Measurements from ENCODE around the gene SP2. TPM values are rescaled to one million over a fixed set of nuclear protein-coding genes. Genes with fewer than 3 reads are reported as not detected.
A peak's percentile ranks its signal among the peaks of the same experiment; 100 is the strongest.

SP2 gene
- total and polyA plus RNA-seq, 2 of the 13 experiments (the other 11 are each of a cell fraction or from before 2014, with no cell fraction given), result 1.4 to 4.8 TPM

GRCh38 chr17:47850692-47851573 lies 45.1 kb upstream of the SP2 start, which contains the start of gene SP6 (continued):
- TF ChIP-seq YY1 (IDR thresholded peaks at IDR 0.05; ENCODE audit: insufficient read depth, insufficient replicate concordance, low read depth, low read length) (peak; percentile 45), ATM (IDR thresholded peaks at IDR 0.05; ENCODE audit: borderline replicate concordance) (no peak), NFYC (CRISPR knock-in tag; IDR thresholded peaks at IDR 0.05) (peak; percentile 33; the same call in 1 of the 2 replicates), ZHX1 (CRISPR knock-in tag; IDR thresholded peaks at IDR 0.05; ENCODE audit: low read depth) (no peak), ZNF12 (CRISPR knock-in tag; IDR thresholded peaks at IDR 0.05) (peak; percentile 34; the same call in 1 of the 2 replicates), MXD3 (CRISPR knock-in tag; IDR thresholded peaks at IDR 0.05) (0 out of 2 replicates have a peak, but pooled peaks have one; percentile 73), ZNF326 (CRISPR knock-in tag; IDR thresholded peaks at IDR 0.05; ENCODE audit: borderline replicate concordance) (no peak), MEIS1 (CRISPR knock-in tag; IDR thresholded peaks at IDR 0.05; ENCODE audit: borderline replicate concordance) (peak; percentile 81; the same call in 1 of the 2 replicates), ZKSCAN8 (CRISPR knock-in tag; IDR thresholded peaks at IDR 0.05; ENCODE audit: borderline replicate concordance) (peak; percentile 47; the same call in 1 of the 2 replicates), ZNF232 (CRISPR knock-in tag; IDR thresholded peaks at IDR 0.05; ENCODE audit: borderline replicate concordance) (no peak), TFAP4 (IDR thresholded peaks at IDR 0.05; ENCODE audit: borderline replicate concordance, low read depth) (peak; percentile 43; the same call in 1 of the 2 replicates), ZNF510 (CRISPR knock-in tag; IDR thresholded peaks at IDR 0.05; ENCODE audit: low read depth) (no peak), TRIM22 (IDR thresholded peaks at IDR 0.05) (no peak), E2F2 (CRISPR knock-in tag; IDR thresholded peaks at IDR 0.05; ENCODE audit: borderline replicate concordance) (no peak), KMT2A (CRISPR knock-in tag; IDR thresholded peaks at IDR 0.05) (0 out of 2 replicates have a peak, but pooled peaks have one; percentile 59), SRF (IDR thresholded peaks at IDR 0.05; ENCODE audit: low read depth, low read length) (no peak), ZNF569 (CRISPR knock-in tag; IDR thresholded peaks at IDR 0.05; ENCODE audit: borderline replicate concordance) (no peak), EZH2 (conservative IDR thresholded peaks at IDR 0.05; ENCODE audit: low read depth, low read length) (peak; percentile 89; the same call in 1 of the 2 replicates), ARNTL (CRISPR knock-in tag; IDR thresholded peaks at IDR 0.05) (peak; percentile 57; the same call in 1 of the 2 replicates), KDM1A (CRISPR knock-in tag; IDR thresholded peaks at IDR 0.05) (no peak), ZNF777 (CRISPR knock-in tag; IDR thresholded peaks at IDR 0.05) (peak; percentile 60), ZNF768 (CRISPR knock-in tag; IDR thresholded peaks at IDR 0.05) (peak; percentile 49; the same call in 1 of the 2 replicates), MAX (IDR thresholded peaks at IDR 0.05) (peak; percentile 67)

All from HepG2 (cell line).